ENCODE results near the gene OSGIN1.

OSGIN1 gene

DNA sequence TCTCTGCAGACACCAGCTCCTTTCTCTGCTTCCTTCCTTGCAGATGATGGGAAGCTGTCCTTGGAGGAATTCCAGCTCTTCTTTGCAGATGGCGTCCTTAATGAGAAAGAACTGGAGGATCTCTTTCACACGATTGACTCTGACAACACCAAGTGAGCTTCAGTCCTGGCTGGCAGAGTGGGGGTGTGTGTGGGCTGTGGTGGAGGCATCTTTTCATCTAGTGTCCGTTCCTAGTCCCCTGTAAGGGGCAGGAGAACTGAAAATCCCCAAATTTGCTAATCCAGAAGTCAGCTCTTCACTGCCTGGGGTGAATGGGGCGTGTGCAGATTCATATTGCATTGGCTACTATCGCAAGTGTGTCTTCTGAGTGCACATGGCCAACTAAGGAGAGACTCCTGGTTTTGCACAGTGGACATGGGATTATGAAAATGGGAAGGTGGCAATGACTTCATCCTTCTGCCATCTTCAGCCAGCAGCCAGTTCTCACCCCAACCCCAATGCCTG lies 25.4 kb downstream of the OSGIN1 start:
- TF ChIP-seq, protein P1, sequence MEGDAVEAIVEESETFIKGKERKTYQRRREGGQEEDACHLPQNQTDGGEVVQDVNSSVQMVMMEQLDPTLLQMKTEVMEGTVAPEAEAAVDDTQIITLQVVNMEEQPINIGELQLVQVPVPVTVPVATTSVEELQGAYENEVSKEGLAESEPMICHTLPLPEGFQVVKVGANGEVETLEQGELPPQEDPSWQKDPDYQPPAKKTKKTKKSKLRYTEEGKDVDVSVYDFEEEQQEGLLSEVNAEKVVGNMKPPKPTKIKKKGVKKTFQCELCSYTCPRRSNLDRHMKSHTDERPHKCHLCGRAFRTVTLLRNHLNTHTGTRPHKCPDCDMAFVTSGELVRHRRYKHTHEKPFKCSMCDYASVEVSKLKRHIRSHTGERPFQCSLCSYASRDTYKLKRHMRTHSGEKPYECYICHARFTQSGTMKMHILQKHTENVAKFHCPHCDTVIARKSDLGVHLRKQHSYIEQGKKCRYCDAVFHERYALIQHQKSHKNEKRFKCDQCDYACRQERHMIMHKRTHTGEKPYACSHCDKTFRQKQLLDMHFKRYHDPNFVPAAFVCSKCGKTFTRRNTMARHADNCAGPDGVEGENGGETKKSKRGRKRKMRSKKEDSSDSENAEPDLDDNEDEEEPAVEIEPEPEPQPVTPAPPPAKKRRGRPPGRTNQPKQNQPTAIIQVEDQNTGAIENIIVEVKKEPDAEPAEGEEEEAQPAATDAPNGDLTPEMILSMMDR (IDR thresholded peaks at IDR 0.05; ENCODE audit: control insufficient read depth, insufficient read depth, low read depth, low read length, missing control alignments) = no peak
- no peak for DNase-seq (ENCODE audit: low read depth)
- no peak overlapping the region for H3K4me3 ChIP-seq (ENCODE audit: control insufficient read depth, low read depth, low read length)

GRCh38 chr16:83979441-83979840 lies 26.4 kb downstream of the OSGIN1 start:
- H3K4me3 ChIP-seq (ENCODE audit: control insufficient read depth, low read depth, low read length) = no peak overlapping the region
- DNase-seq (ENCODE audit: low read depth) = no peak
- TF ChIP-seq, protein P1 (IDR thresholded peaks at IDR 0.05; ENCODE audit: control insufficient read depth, insufficient read depth, low read depth, low read length, missing control alignments) = no peak

GRCh38 chr16:83980794-83981193 lies 27.8 kb downstream of the OSGIN1 start:
- DNase-seq (ENCODE audit: low read depth) = no peak
- TF ChIP-seq, protein P1 (IDR thresholded peaks at IDR 0.05; ENCODE audit: control insufficient read depth, insufficient read depth, low read depth, low read length, missing control alignments) = no peak
- H3K4me3 ChIP-seq (ENCODE audit: control insufficient read depth, low read depth, low read length) = no peak overlapping the region

- TF ChIP-seq, protein P1 (IDR thresholded peaks at IDR 0.05; ENCODE audit: control insufficient read depth, insufficient read depth, low read depth, low read length, missing control alignments) = no peak
- H3K4me3 ChIP-seq (ENCODE audit: control insufficient read depth, low read depth, low read length) = no peak overlapping the region
- no peak for DNase-seq (ENCODE audit: low read depth)
Observed at GRCh38 chr16:83981799-83982198, 28.8 kb downstream of the OSGIN1 start.

- H3K4me3 ChIP-seq (ENCODE audit: control insufficient read depth, low read depth, low read length) = no peak overlapping the region
- DNase-seq (ENCODE audit: low read depth) = no peak
- TF ChIP-seq, protein P1 (IDR thresholded peaks at IDR 0.05; ENCODE audit: control insufficient read depth, insufficient read depth, low read depth, low read length, missing control alignments) = no peak
Observed at GRCh38 chr16:83983491-83983890, 30.5 kb downstream of the OSGIN1 start.

DNA sequence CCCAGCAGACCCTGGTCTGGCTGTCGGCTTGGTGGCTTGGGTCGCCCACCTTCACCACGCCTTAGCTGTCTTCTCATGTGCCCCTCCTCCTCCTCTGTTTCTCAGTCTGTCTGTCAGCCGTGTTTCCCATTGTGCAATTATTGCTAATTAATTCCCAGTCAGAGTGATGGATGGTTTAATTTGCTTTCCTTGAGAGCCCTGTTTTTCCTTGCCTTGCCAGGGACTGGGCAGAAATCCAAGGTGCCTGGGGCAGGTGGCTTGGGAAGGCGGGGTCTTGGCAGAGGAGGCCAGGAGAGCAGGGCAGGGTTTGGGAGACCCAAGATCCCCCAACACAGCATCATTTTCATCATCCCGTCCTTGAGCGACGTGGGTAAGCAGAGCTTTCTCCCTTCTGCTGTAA lies 36.3 kb downstream of the OSGIN1 start:
- H3K4me3 ChIP-seq (ENCODE audit: control insufficient read depth, low read depth, low read length) = no peak overlapping the region
- TF ChIP-seq, protein P1 (IDR thresholded peaks at IDR 0.05; ENCODE audit: control insufficient read depth, insufficient read depth, low read depth, low read length, missing control alignments) = no peak
- no peak for DNase-seq (ENCODE audit: low read depth)

DNA sequence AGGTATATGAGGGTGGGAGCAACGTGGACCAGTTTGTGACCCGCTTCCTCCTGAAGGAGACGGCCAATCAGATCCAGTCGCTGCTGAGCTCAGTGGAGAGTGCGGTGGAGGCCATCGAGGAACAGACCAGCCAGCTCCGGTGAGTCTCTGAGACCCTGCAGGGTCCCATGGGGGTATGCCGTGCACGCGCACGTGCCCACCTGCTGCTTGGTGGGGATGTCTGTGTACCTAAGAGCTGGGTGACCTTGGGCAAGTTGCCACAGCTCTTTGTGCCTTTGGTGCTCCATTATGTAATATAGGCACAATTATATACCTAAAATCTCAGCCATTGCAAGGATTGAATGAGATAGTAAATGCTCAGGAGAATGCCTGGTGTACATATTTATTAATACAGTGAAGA lies 37.5 kb downstream of the OSGIN1 start:
- TF ChIP-seq, protein P1 (IDR thresholded peaks at IDR 0.05; ENCODE audit: control insufficient read depth, insufficient read depth, low read depth, low read length, missing control alignments) = no peak
- no peak overlapping the region for H3K4me3 ChIP-seq (ENCODE audit: control insufficient read depth, low read depth, low read length)
- no peak for DNase-seq (ENCODE audit: low read depth)
